HepG2 (cell line): ENCODE measurements around the gene PRKN. TPM values are rescaled to one million over a fixed set of nuclear protein-coding genes. Genes with fewer than 3 reads are reported as not detected.

Source experiments
- ATAC-seq: fragments of 200-7000 bp; cut with Tn5 transposase; 3 replicates; pipeline ENCODE4 v1.9.1; 2020; ENCODE audit warnings: mild to moderate bottlenecking, moderate library complexity
- BruUV-seq: library from RNA; stranded (reverse); fragments of 400-500 nt; replicated peaks from 2 replicates; lab custom pipeline; 2021; lab: Mats Ljungman, UMichigan
- CTCF ChIA-PET: fragments of 300-600 bp; formaldehyde crosslinking; extraction: SDS; loops from one replicate; lab custom pipeline; 2021; ENCODE audit warnings: low total read pairs, inconsistent platforms, low intra/inter-chr PET ratio; lab: Yijun Ruan, JAX
- POLR2A ChIA-PET: fragments of 350-600 bp; sonication (Branson Sonifier 250); formaldehyde crosslinking; loops from one replicate; lab custom pipeline; 2020; ENCODE audit warnings: antibody characterized with exemption, inconsistent platforms; lab: Yijun Ruan, JAX
- DNase-seq: peaks from one replicate; pipeline ENCODE4 v3.0.0-alpha.2; 2015; ENCODE audit warnings: low spot score
- FAIRE-seq: peaks from 3 replicates; lab custom pipeline; 2011; peaks lifted over from hg19 to GRCh38; lab: Jason Lieb, UNC
- H2AFZ ChIP-seq: one replicate; pipeline ENCODE4 v1.6.1; 2011; ENCODE audit warnings: low read length, inconsistent platforms
- H3K27ac ChIP-seq: fragments of 300-600 bp; 3 replicates; pipeline ENCODE4 v1.8.0; 2011; ENCODE audit warnings: mixed run types, mild to moderate bottlenecking, mixed read lengths, low read length, inconsistent platforms; ENCODE audit not compliant: insufficient read depth; ENCODE audit errors: extremely low read length
- H3K27me3 ChIP-seq, 2 experiments: fragments of 200-600 bp in 1 of 2; 2 replicates in 1 of 2; 3 replicates in 1 of 2; pipeline versions ENCODE4 v1.6.0 to v1.8.0; 2011; ENCODE audit warnings: low read length in 2 of 2, mild to moderate bottlenecking in 2 of 2, moderate library complexity in 2 of 2, inconsistent platforms in 1 of 2; ENCODE audit not compliant: insufficient read depth in 2 of 2, control insufficient read depth in 1 of 2
- H3K36me3 ChIP-seq, 2 experiments: fragments of 200-600 bp in 1 of 2; replicated peaks in 1 of 2; 2 replicates in 1 of 2; 3 replicates in 1 of 2; pipeline versions ENCODE4 v1.5.1 to v1.8.0; 2011; ENCODE audit warnings: low read length in 2 of 2, inconsistent platforms in 1 of 2; ENCODE audit not compliant: insufficient read depth in 2 of 2, control insufficient read depth in 1 of 2
- H3K4me1 ChIP-seq: 2 replicates; pipeline ENCODE4 v1.5.1; 2012; ENCODE audit warnings: low read length, inconsistent platforms; ENCODE audit not compliant: insufficient read depth
- H3K4me2 ChIP-seq: 2 replicates; pipeline ENCODE4 v1.6.0; 2011; ENCODE audit warnings: low read depth, low read length, inconsistent platforms
- H3K4me3 ChIP-seq, 3 experiments: fragments of 200-600 bp in 1 of 3; sonication (generic), shearing (Covaris generic) in 1 of 3; replicated peaks in 1 of 3; 2 replicates each; pipeline ENCODE4 v1.5.1; 2011 to 2016; ENCODE audit warnings: low read length in 3 of 3, inconsistent platforms in 2 of 3, low read depth in 2 of 3, mild to moderate bottlenecking in 2 of 3, control low read depth in 1 of 3, mixed read lengths in 1 of 3; ENCODE audit not compliant: insufficient read depth in 1 of 3
- H3K79me2 ChIP-seq: one replicate; pipeline ENCODE4 v1.6.1; 2011; ENCODE audit warnings: low read length, inconsistent platforms; ENCODE audit not compliant: insufficient read depth
- H3K9ac ChIP-seq: 2 replicates; pipeline ENCODE4 v1.6.0; 2011; ENCODE audit warnings: mild to moderate bottlenecking, low read depth, low read length, inconsistent platforms; ENCODE audit not compliant: insufficient read depth
- H3K9me3 ChIP-seq: 2 replicates; pipeline ENCODE4 v1.5.1; 2012; ENCODE audit warnings: mild to moderate bottlenecking, low read length
- H4K20me1 ChIP-seq: 2 replicates; pipeline ENCODE4 v1.6.0; 2011; ENCODE audit warnings: inconsistent platforms, mild to moderate bottlenecking, low read length, moderate library complexity; ENCODE audit not compliant: insufficient read depth
- CEBPB ChIP-seq: IDR thresholded peaks from 2 replicates; pipeline ENCODE4 v1.6.1; 2011; ENCODE audit warnings: low read depth, low read length, improper control_type of control experiment, borderline replicate concordance
- CEBPG ChIP-seq: IDR thresholded peaks from 2 replicates; pipeline ENCODE4 v1.6.1; 2016
- CTCF ChIP-seq: sonication (generic); formaldehyde crosslinking; IDR thresholded peaks from 2 replicates; pipeline ENCODE4 v1.5.0; 2020; ENCODE audit warnings: mild to moderate bottlenecking, missing genetic modification reagents, moderate library complexity
- SKIL ChIP-seq: sonication (generic); formaldehyde crosslinking; IDR thresholded peaks from 2 replicates; pipeline ENCODE4 v1.8.0; 2022; ENCODE audit warnings: missing genetic modification reagents, mild to moderate bottlenecking, moderate library complexity, borderline replicate concordance
- STAG1 ChIP-seq: sonication (generic); formaldehyde crosslinking; IDR thresholded peaks from 2 replicates; pipeline ENCODE4 v1.4.0; 2020; ENCODE audit warnings: missing genetic modification reagents
- ZNF160 ChIP-seq: sonication (generic); formaldehyde crosslinking; IDR thresholded peaks from 2 replicates; pipeline ENCODE4 v1.8.0; 2022; ENCODE audit warnings: mild to moderate bottlenecking, inconsistent platforms, missing genetic modification reagents
- ZNF362 ChIP-seq: sonication (generic); formaldehyde crosslinking; IDR thresholded peaks from 2 replicates; pipeline ENCODE4 v1.4.0; 2020; ENCODE audit warnings: missing genetic modification reagents, mild to moderate bottlenecking, borderline replicate concordance
- ZNF768 ChIP-seq: sonication (generic); formaldehyde crosslinking; IDR thresholded peaks from 2 replicates; pipeline ENCODE4 v1.4.0; 2020; ENCODE audit warnings: missing genetic modification reagents
- WGBS: methylation state at CpG from one replicate; pipeline ENCODE4 v1.1.6; 2017; ENCODE audit warnings: low lambda C conversion rate; 5-methylcytosine and 5-hydroxymethylcytosine counted together
- in situ Hi-C: cut with HindIII; loops from 2 replicates; pipeline ENCODE4 v1.10.0; 2017; ENCODE audit warnings: low pct_unique_long_range_greater_than_20kb; ENCODE audit not compliant: extremely low pct_ligation_motif_present
- intact Hi-C: fragments of 100-400 bp; cut with micrococcal nuclease; formaldehyde crosslinking; loops from one replicate; pipeline ENCODE4 v1.10.0; 2022; ENCODE audit not compliant: unreplicated experiment
- polyA plus RNA-seq, 8 experiments: library from polyadenylated mRNA; depleted of rRNA in 3 of 8; stranded (reverse) in 7 of 8; unstranded in 1 of 8; fragments of >200 nt; fragmentation: Illumina TruSeq in 4 of 8; extraction: Trizol in 4 of 8; gene quantifications; 2 replicates each; pipeline versions ENCODE4 v1.2.1 to v1.2.3, GENCODE V29; 2011 to 2016; ENCODE audit warnings: low read depth in 4 of 8, missing spikeins in 1 of 8, mixed read lengths in 1 of 8; ENCODE audit not compliant: insufficient read depth in 1 of 8
- total RNA-seq, 5 experiments: library from RNA; depleted of rRNA; stranded (reverse); fragments of >200 nt; fragmentation: Illumina TruSeq; extraction: Trizol; gene quantifications; 2 replicates each; pipeline ENCODE4 v1.2.3, GENCODE V29; 2016; ENCODE audit warnings: low read depth in 1 of 5
- TF ChIP-seq, protein P1 (sequence below): sonication (generic); formaldehyde crosslinking; IDR thresholded peaks from 2 replicates; pipeline ENCODE4 v1.5.1; 2020; ENCODE audit warnings: mild to moderate bottlenecking, missing genetic modification reagents, borderline replicate concordance

Gene PRKN
- total and polyA plus RNA-seq, 2 of the 13 experiments (the other 11 are each of a cell fraction or from before 2014, with no cell fraction given) = 0.31 to 0.44 TPM

- BruUV-seq = no TSS peak
- 20% methylated on average over 8 of the region's 8 CpGs for WGBS
- peak; percentile 49 for DNase-seq
- Histone ChIP-seq H3K9me3 (no peaks in the 10 kb centered on the region), H3K79me2 (no peaks in the 10 kb centered on the region), H3K27me3 (no peaks in the 10 kb centered on the region), H4K20me1 (no peaks in the 10 kb centered on the region), H3K9ac (no peak overlapping the region), H3K4me2 (0 out of 2 replicates have a peak overlapping the region, but pooled peaks have one; percentile 11), H3K27ac (no peak overlapping the region), H2AFZ (no peak overlapping the region), H3K4me1 (no peaks in the 10 kb centered on the region), H3K4me3 (no peak overlapping the region), H3K36me3 (no peaks in the 10 kb centered on the region)
- peak; percentile 89 for FAIRE-seq
- ChIA-PET CTCF (no interaction called here), POLR2A (no interaction called here)
- in situ Hi-C loops = no loop called here
- intact Hi-C loops = loop anchor here (2.0 kb wide), 1 partner anchor 76 kb away; no protein-coding TSS in a partner anchor
- peak; percentile 93 for ATAC-seq
- TF ChIP-seq SKIL (CRISPR knock-in tag) (no peak), STAG1 (peak; percentile 61), ZNF362 (CRISPR knock-in tag) (peak; percentile 44; the same call in 1 of the 2 replicates), ZNF160 (no peak), CTCF (peak; percentile 59), CEBPB (peak; percentile 52; the same call in 1 of the 2 replicates), CEBPG (CRISPR knock-in tag) (peak; percentile 36; the same call in 1 of the 2 replicates), ZNF768 (CRISPR knock-in tag) (no peak)
- TF ChIP-seq, protein P1, sequence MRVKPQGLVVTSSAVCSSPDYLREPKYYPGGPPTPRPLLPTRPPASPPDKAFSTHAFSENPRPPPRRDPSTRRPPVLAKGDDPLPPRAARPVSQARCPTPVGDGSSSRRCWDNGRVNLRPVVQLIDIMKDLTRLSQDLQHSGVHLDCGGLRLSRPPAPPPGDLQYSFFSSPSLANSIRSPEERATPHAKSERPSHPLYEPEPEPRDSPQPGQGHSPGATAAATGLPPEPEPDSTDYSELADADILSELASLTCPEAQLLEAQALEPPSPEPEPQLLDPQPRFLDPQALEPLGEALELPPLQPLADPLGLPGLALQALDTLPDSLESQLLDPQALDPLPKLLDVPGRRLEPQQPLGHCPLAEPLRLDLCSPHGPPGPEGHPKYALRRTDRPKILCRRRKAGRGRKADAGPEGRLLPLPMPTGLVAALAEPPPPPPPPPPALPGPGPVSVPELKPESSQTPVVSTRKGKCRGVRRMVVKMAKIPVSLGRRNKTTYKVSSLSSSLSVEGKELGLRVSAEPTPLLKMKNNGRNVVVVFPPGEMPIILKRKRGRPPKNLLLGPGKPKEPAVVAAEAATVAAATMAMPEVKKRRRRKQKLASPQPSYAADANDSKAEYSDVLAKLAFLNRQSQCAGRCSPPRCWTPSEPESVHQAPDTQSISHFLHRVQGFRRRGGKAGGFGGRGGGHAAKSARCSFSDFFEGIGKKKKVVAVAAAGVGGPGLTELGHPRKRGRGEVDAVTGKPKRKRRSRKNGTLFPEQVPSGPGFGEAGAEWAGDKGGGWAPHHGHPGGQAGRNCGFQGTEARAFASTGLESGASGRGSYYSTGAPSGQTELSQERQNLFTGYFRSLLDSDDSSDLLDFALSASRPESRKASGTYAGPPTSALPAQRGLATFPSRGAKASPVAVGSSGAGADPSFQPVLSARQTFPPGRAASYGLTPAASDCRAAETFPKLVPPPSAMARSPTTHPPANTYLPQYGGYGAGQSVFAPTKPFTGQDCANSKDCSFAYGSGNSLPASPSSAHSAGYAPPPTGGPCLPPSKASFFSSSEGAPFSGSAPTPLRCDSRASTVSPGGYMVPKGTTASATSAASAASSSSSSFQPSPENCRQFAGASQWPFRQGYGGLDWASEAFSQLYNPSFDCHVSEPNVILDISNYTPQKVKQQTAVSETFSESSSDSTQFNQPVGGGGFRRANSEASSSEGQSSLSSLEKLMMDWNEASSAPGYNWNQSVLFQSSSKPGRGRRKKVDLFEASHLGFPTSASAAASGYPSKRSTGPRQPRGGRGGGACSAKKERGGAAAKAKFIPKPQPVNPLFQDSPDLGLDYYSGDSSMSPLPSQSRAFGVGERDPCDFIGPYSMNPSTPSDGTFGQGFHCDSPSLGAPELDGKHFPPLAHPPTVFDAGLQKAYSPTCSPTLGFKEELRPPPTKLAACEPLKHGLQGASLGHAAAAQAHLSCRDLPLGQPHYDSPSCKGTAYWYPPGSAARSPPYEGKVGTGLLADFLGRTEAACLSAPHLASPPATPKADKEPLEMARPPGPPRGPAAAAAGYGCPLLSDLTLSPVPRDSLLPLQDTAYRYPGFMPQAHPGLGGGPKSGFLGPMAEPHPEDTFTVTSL (CRISPR knock-in tag) = no peak
Measured at GRCh38 chr6:161618831-161619454, 1108.6 kb downstream of the PRKN start.
